ENCODE data around the gene PHAF1. TPM values are rescaled to one million over a fixed set of nuclear protein-coding genes. Genes with fewer than 3 reads are reported as not detected.

PHAF1 gene
- total and polyA plus RNA-seq, 2 of the 13 experiments (the other 11 are each of a cell fraction or from before 2014, with no cell fraction given), result 48.3 to 174 TPM

DNA sequence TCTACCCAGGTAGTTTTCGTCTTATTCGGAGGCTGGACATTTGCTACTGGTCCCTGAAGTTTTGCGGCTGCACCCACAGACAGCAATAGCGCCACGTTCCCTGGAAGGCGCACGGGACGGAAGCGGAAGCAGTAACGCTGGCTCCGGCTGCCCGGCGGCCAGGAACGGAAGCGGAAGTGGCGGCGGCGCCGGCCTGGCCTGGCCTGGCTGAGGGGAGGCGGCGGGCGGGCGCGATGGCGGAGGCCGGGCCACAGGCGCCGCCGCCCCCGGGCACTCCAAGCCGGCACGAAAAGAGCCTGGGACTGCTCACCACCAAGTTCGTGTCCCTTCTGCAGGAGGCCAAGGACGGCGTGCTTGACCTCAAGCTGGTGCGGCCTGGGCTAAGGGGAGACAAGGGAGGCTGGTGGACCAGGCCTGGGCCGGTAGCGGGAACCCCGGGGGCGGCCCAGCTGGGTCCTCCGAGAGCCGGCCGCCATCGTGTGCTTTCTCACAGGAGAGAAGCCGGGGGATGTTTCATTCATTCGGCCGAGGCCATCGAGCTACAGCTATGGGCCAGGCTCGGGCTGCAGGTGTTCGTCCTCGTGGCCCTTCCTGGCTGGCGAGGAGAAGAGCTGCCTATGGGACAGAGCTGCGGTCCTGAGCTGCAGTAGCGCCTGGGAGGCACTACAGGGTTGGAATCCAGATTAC lies 82.4 kb downstream of the PHAF1 start, which contains the start of gene E2F4 (continued):
- TF ChIP-seq, protein P1, sequence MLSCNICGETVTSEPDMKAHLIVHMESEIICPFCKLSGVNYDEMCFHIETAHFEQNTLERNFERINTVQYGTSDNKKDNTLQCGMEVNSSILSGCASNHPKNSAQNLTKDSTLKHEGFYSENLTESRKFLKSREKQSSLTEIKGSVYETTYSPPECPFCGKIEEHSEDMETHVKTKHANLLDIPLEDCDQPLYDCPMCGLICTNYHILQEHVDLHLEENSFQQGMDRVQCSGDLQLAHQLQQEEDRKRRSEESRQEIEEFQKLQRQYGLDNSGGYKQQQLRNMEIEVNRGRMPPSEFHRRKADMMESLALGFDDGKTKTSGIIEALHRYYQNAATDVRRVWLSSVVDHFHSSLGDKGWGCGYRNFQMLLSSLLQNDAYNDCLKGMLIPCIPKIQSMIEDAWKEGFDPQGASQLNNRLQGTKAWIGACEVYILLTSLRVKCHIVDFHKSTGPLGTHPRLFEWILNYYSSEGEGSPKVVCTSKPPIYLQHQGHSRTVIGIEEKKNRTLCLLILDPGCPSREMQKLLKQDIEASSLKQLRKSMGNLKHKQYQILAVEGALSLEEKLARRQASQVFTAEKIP (CRISPR knock-in tag; IDR thresholded peaks at IDR 0.05; ENCODE audit: borderline replicate concordance), result no peak
- no peak for TF ChIP-seq MBNL3 (CRISPR knock-in tag; conservative IDR thresholded peaks at IDR 0.05)
- TF ChIP-seq, protein P2, sequence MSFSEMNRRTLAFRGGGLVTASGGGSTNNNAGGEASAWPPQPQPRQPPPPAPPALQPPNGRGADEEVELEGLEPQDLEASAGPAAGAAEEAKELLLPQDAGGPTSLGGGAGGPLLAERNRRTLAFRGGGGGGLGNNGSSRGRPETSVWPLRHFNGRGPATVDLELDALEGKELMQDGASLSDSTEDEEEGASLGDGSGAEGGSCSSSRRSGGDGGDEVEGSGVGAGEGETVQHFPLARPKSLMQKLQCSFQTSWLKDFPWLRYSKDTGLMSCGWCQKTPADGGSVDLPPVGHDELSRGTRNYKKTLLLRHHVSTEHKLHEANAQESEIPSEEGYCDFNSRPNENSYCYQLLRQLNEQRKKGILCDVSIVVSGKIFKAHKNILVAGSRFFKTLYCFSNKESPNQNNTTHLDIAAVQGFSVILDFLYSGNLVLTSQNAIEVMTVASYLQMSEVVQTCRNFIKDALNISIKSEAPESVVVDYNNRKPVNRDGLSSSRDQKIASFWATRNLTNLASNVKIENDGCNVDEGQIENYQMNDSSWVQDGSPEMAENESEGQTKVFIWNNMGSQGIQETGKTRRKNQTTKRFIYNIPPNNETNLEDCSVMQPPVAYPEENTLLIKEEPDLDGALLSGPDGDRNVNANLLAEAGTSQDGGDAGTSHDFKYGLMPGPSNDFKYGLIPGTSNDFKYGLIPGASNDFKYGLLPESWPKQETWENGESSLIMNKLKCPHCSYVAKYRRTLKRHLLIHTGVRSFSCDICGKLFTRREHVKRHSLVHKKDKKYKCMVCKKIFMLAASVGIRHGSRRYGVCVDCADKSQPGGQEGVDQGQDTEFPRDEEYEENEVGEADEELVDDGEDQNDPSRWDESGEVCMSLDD (CRISPR knock-in tag; IDR thresholded peaks at IDR 0.05; ENCODE audit: borderline replicate concordance), result peak; percentile 33; the same call in 1 of the 2 replicates
- TF ChIP-seq, protein P3, sequence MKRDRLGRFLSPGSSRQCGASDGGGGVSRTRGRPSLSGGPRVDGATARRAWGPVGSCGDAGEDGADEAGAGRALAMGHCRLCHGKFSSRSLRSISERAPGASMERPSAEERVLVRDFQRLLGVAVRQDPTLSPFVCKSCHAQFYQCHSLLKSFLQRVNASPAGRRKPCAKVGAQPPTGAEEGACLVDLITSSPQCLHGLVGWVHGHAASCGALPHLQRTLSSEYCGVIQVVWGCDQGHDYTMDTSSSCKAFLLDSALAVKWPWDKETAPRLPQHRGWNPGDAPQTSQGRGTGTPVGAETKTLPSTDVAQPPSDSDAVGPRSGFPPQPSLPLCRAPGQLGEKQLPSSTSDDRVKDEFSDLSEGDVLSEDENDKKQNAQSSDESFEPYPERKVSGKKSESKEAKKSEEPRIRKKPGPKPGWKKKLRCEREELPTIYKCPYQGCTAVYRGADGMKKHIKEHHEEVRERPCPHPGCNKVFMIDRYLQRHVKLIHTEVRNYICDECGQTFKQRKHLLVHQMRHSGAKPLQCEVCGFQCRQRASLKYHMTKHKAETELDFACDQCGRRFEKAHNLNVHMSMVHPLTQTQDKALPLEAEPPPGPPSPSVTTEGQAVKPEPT (CRISPR knock-in tag; IDR thresholded peaks at IDR 0.05; ENCODE audit: low read depth), result no peak
- TF ChIP-seq, protein P4, sequence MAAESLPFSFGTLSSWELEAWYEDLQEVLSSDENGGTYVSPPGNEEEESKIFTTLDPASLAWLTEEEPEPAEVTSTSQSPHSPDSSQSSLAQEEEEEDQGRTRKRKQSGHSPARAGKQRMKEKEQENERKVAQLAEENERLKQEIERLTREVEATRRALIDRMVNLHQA (CRISPR knock-in tag; IDR thresholded peaks at IDR 0.05), result no peak
- TF ChIP-seq ZNF530 (CRISPR knock-in tag; IDR thresholded peaks at IDR 0.05; ENCODE audit: low read depth), result no peak
- peak; percentile 81; the same call in 1 of the 2 replicates for TF ChIP-seq KMT2B (CRISPR knock-in tag; IDR thresholded peaks at IDR 0.05)
- peak; percentile 41; the same call in 1 of the 2 replicates for TF ChIP-seq ZSCAN9 (CRISPR knock-in tag; IDR thresholded peaks at IDR 0.05; ENCODE audit: borderline replicate concordance)
- TF ChIP-seq, protein P5, sequence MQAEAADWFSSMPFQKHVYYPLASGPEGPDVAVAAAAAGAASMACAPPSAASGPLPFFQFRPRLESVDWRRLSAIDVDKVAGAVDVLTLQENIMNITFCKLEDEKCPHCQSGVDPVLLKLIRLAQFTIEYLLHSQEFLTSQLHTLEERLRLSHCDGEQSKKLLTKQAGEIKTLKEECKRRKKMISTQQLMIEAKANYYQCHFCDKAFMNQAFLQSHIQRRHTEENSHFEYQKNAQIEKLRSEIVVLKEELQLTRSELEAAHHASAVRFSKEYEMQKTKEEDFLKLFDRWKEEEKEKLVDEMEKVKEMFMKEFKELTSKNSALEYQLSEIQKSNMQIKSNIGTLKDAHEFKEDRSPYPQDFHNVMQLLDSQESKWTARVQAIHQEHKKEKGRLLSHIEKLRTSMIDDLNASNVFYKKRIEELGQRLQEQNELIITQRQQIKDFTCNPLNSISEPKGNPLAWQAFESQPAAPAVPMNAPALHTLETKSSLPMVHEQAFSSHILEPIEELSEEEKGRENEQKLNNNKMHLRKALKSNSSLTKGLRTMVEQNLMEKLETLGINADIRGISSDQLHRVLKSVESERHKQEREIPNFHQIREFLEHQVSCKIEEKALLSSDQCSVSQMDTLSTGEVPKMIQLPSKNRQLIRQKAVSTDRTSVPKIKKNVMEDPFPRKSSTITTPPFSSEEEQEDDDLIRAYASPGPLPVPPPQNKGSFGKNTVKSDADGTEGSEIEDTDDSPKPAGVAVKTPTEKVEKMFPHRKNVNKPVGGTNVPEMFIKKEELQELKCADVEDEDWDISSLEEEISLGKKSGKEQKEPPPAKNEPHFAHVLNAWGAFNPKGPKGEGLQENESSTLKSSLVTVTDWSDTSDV (CRISPR knock-in tag; IDR thresholded peaks at IDR 0.05), result peak; percentile 93; the same call in 1 of the 2 replicates
- no peak for TF ChIP-seq SIX1 (CRISPR knock-in tag; IDR thresholded peaks at IDR 0.05; ENCODE audit: borderline replicate concordance)
- TF ChIP-seq MTF2 (CRISPR knock-in tag; IDR thresholded peaks at IDR 0.05; ENCODE audit: borderline replicate concordance), result no peak
- peak; percentile 83 for TF ChIP-seq POGZ (CRISPR knock-in tag; IDR thresholded peaks at IDR 0.05)
- TF ChIP-seq KMT2A (CRISPR knock-in tag; IDR thresholded peaks at IDR 0.05), result peak; percentile 81
- TF ChIP-seq GFI1 (CRISPR knock-in tag; IDR thresholded peaks at IDR 0.05; ENCODE audit: borderline replicate concordance), result no peak; the same call in 1 of the 2 replicates
- TF ChIP-seq ZNF10 (CRISPR knock-in tag; IDR thresholded peaks at IDR 0.05; ENCODE audit: borderline replicate concordance, low read depth), result no peak
- peak; percentile 79 for TF ChIP-seq MED1 (CRISPR knock-in tag; IDR thresholded peaks at IDR 0.05)
- no peak for TF ChIP-seq NR2F6 (IDR thresholded peaks at IDR 0.05)
- peak; percentile 63; the same call in 1 of the 2 replicates for TF ChIP-seq NR2F6 (CRISPR knock-in tag; IDR thresholded peaks at IDR 0.05)
- no peak for TF ChIP-seq CAMTA2 (CRISPR knock-in tag; IDR thresholded peaks at IDR 0.05; ENCODE audit: borderline replicate concordance)
- TF ChIP-seq ESRRA (CRISPR knock-in tag; IDR thresholded peaks at IDR 0.05; ENCODE audit: low read depth), result no peak; the same call in 1 of the 2 replicates
- peak; percentile 81 for TF ChIP-seq ZNF841 (CRISPR knock-in tag; IDR thresholded peaks at IDR 0.05; ENCODE audit: borderline replicate concordance)

Measured in HepG2 (cell line).